ENCODE results near the gene FBXO21.
A peak's percentile ranks its signal among the peaks of the same experiment; 100 is the strongest.
"Not testable (repeated sequence)": the region's sequence is repeated elsewhere in the genome, so short reads cannot be mapped to it uniquely, and the experiment has no call there.

Gene FBXO21

GRCh38 chr12:117188121-117188665, 2.1 kb downstream of the FBXO21 start:
- no peak for ATAC-seq
- DNase-seq = no peak
- peak overlapping the region; percentile 56 to 64 for H3K4me3 Mint-ChIP-seq
- no peak overlapping the region for H3K27ac Mint-ChIP-seq
- peaks cover 34% of the 10 kb centered on the region for H3K4me1 Mint-ChIP-seq
- H3K27me3 Mint-ChIP-seq = no peaks in the 10 kb centered on the region
- H3K9me3 Mint-ChIP-seq = no peaks in the 10 kb centered on the region

GRCh38 chr12:117187421-117187820, 2.8 kb downstream of the FBXO21 start:
- peaks cover 34% of the 10 kb centered on the region for H3K4me1 Mint-ChIP-seq
- no peaks in the 10 kb centered on the region for H3K9me3 Mint-ChIP-seq
- no peak for DNase-seq
- no peaks in the 10 kb centered on the region for H3K27me3 Mint-ChIP-seq
- no peak for ATAC-seq
- H3K4me3 Mint-ChIP-seq = no peak overlapping the region
- H3K27ac Mint-ChIP-seq = no peak overlapping the region

GRCh38 chr12:117182866-117183265, 7.4 kb downstream of the FBXO21 start:
- no peak for DNase-seq
- Mint-ChIP-seq H3K9me3 (no peaks in the 10 kb centered on the region), H3K4me3 (no peak overlapping the region), H3K27me3 (no peaks in the 10 kb centered on the region), H3K27ac (no peak overlapping the region), H3K4me1 (peaks cover 10% of the 10 kb centered on the region)
- no peak for ATAC-seq

GRCh38 chr12:117181468-117181843, 8.8 kb downstream of the FBXO21 start:
- not testable (repeated sequence) for H3K9me3 Mint-ChIP-seq, H3K4me3 Mint-ChIP-seq, H3K4me1 Mint-ChIP-seq, H3K27me3 Mint-ChIP-seq, ATAC-seq, DNase-seq
- peak overlapping the region in 1 of 2 donors; percentile 17 for H3K27ac Mint-ChIP-seq

GRCh38 chr12:117180758-117181467, 9.4 kb downstream of the FBXO21 start:
- H3K4me1 Mint-ChIP-seq = peaks cover 5% of the 10 kb centered on the region
- no peak overlapping the region for H3K4me3 Mint-ChIP-seq
- H3K27me3 Mint-ChIP-seq = no peaks in the 10 kb centered on the region
- DNase-seq (no peak), ATAC-seq (no peak)
- peak overlapping the region in 1 of 2 donors; percentile 5 for H3K27ac Mint-ChIP-seq
- no peaks in the 10 kb centered on the region for H3K9me3 Mint-ChIP-seq

- H3K4me3 Mint-ChIP-seq = no peak overlapping the region
- peaks cover 5% of the 10 kb centered on the region for H3K4me1 Mint-ChIP-seq
- no peak overlapping the region for H3K27ac Mint-ChIP-seq
- no peaks in the 10 kb centered on the region for H3K9me3 Mint-ChIP-seq
- ATAC-seq (no peak), DNase-seq (no peak)
- no peaks in the 10 kb centered on the region for H3K27me3 Mint-ChIP-seq
Observed at GRCh38 chr12:117178745-117179144, 11.5 kb downstream of the FBXO21 start.

- Mint-ChIP-seq H3K4me1 (peaks cover 5% of the 10 kb centered on the region), H3K27me3 (no peaks in the 10 kb centered on the region), H3K27ac (peak overlapping the region in 1 of 2 donors; percentile 1), H3K9me3 (no peaks in the 10 kb centered on the region), H3K4me3 (no peak overlapping the region)
- DNase-seq (no peak), ATAC-seq (no peak)
Observed at GRCh38 chr12:117178301-117178700, 12.0 kb downstream of the FBXO21 start.

GRCh38 chr12:117172168-117172567, 18.1 kb downstream of the FBXO21 start:
- no peak for ATAC-seq
- Mint-ChIP-seq H3K9me3 (no peaks in the 10 kb centered on the region), H3K4me3 (no peak overlapping the region), H3K4me1 (no peaks in the 10 kb centered on the region), H3K27me3 (no peaks in the 10 kb centered on the region), H3K27ac (no peak overlapping the region)
- DNase-seq = no peak

- DNase-seq (no peak), ATAC-seq (no peak)
- Mint-ChIP-seq H3K27ac (no peak overlapping the region), H3K4me3 (no peak overlapping the region), H3K9me3 (no peaks in the 10 kb centered on the region), H3K4me1 (no peaks in the 10 kb centered on the region), H3K27me3 (no peaks in the 10 kb centered on the region)
Observed at GRCh38 chr12:117171499-117172162, 18.6 kb downstream of the FBXO21 start.

- H3K9me3 Mint-ChIP-seq = no peaks in the 10 kb centered on the region
- ATAC-seq = no peak
- no peak for DNase-seq
- H3K27me3 Mint-ChIP-seq = no peaks in the 10 kb centered on the region
- no peak overlapping the region for H3K4me3 Mint-ChIP-seq
- H3K4me1 Mint-ChIP-seq = no peaks in the 10 kb centered on the region
- no peak overlapping the region for H3K27ac Mint-ChIP-seq
Observed at GRCh38 chr12:117169548-117169947, 20.7 kb downstream of the FBXO21 start.

GRCh38 chr12:117168976-117169375, 21.3 kb downstream of the FBXO21 start:
- peak overlapping the region in 1 of 2 donors; percentile 40 for H3K27ac Mint-ChIP-seq
- ATAC-seq = no peak

GRCh38 chr12:117167769-117168168, 22.5 kb downstream of the FBXO21 start:
- DNase-seq (no peak), ATAC-seq (no peak)
- H3K4me1 Mint-ChIP-seq = no peaks in the 10 kb centered on the region
- H3K27me3 Mint-ChIP-seq = no peaks in the 10 kb centered on the region
- no peak overlapping the region for H3K4me3 Mint-ChIP-seq
- H3K9me3 Mint-ChIP-seq = no peaks in the 10 kb centered on the region
- H3K27ac Mint-ChIP-seq = no peak overlapping the region

More at GRCh38 chr12:117168976-117169375, 21.3 kb downstream of the FBXO21 start:
- Mint-ChIP-seq H3K4me1 (no peaks in the 10 kb centered on the region), H3K27me3 (no peaks in the 10 kb centered on the region), H3K9me3 (no peaks in the 10 kb centered on the region), H3K4me3 (no peak overlapping the region)
- no peak for DNase-seq

GRCh38 chr12:117166107-117166506, 24.2 kb downstream of the FBXO21 start:
- Mint-ChIP-seq H3K4me1 (no peaks in the 10 kb centered on the region), H3K27ac (no peak overlapping the region), H3K9me3 (no peaks in the 10 kb centered on the region), H3K27me3 (no peaks in the 10 kb centered on the region), H3K4me3 (no peak overlapping the region)
- ATAC-seq = no peak
- no peak for DNase-seq

- H3K4me3 Mint-ChIP-seq = no peak overlapping the region
- H3K27me3 Mint-ChIP-seq = no peaks in the 10 kb centered on the region
- ATAC-seq = no peak
- H3K4me1 Mint-ChIP-seq = no peaks in the 10 kb centered on the region
- no peaks in the 10 kb centered on the region for H3K9me3 Mint-ChIP-seq
- DNase-seq = no peak
- no peak overlapping the region for H3K27ac Mint-ChIP-seq
Observed at GRCh38 chr12:117165342-117165741, 24.9 kb downstream of the FBXO21 start.

- H3K4me1 Mint-ChIP-seq = no peaks in the 10 kb centered on the region
- no peaks in the 10 kb centered on the region for H3K27me3 Mint-ChIP-seq
- no peaks in the 10 kb centered on the region for H3K9me3 Mint-ChIP-seq
- no peak for ATAC-seq
- H3K27ac Mint-ChIP-seq = peak overlapping the region in 1 of 2 donors; percentile 23
- no peak for DNase-seq
- no peak overlapping the region for H3K4me3 Mint-ChIP-seq
Observed at GRCh38 chr12:117162633-117163032, 27.6 kb downstream of the FBXO21 start.

GRCh38 chr12:117162167-117162539, 28.1 kb downstream of the FBXO21 start:
- no peak overlapping the region for H3K27ac Mint-ChIP-seq
- no peak for ATAC-seq

More at GRCh38 chr12:117162167-117162539, 28.1 kb downstream of the FBXO21 start:
- H3K27me3 Mint-ChIP-seq = no peaks in the 10 kb centered on the region
- DNase-seq = no peak
- H3K4me3 Mint-ChIP-seq = no peak overlapping the region
- no peaks in the 10 kb centered on the region for H3K4me1 Mint-ChIP-seq
- H3K9me3 Mint-ChIP-seq = no peaks in the 10 kb centered on the region

Measured in stimulated activated naive CD8-positive, alpha-beta T cell treated with anti-CD3 and anti-CD28 coated beads, Interleukin-15, amount 100 ng/mL, for 72 hours (primary cell).